ENCODE measurements around the gene SRGAP3. TPM values are rescaled to one million over a fixed set of nuclear protein-coding genes. Genes with fewer than 3 reads are reported as not detected.

SRGAP3 gene
- total RNA-seq, 1 experiment from 2014 or later: 0.27 TPM

GRCh38 chr3:8980756-8981257 is 268.6 kb downstream of the SRGAP3 start:
- no peak for DNase-seq (ENCODE audit: extremely low read depth, low read depth)

- no peak for DNase-seq (ENCODE audit: extremely low read depth, low read depth)
Measured at GRCh38 chr3:8979262-8979661, 270.2 kb downstream of the SRGAP3 start.

- DNase-seq (ENCODE audit: extremely low read depth, low read depth): no peak
Measured at GRCh38 chr3:8978551-8978950, 270.9 kb downstream of the SRGAP3 start.

- DNase-seq (ENCODE audit: extremely low read depth, low read depth): no peak
Measured at GRCh38 chr3:8976540-8977182, 272.8 kb downstream of the SRGAP3 start.

- no peak for DNase-seq (ENCODE audit: extremely low read depth, low read depth)
Measured at GRCh38 chr3:8975081-8976020, 274.1 kb downstream of the SRGAP3 start.

- no peak for DNase-seq (ENCODE audit: extremely low read depth, low read depth)
Measured at GRCh38 chr3:8974458-8974857, 275.0 kb downstream of the SRGAP3 start.

GRCh38 chr3:8972639-8973038 is 276.8 kb downstream of the SRGAP3 start:
- DNase-seq (ENCODE audit: extremely low read depth, low read depth): no peak

GRCh38 chr3:8970971-8971589 is 278.4 kb downstream of the SRGAP3 start:
- DNase-seq (ENCODE audit: extremely low read depth, low read depth): peak; percentile 46

GRCh38 chr3:8969241-8969640 is 280.2 kb downstream of the SRGAP3 start:
- no peak for DNase-seq (ENCODE audit: extremely low read depth, low read depth)

- no peak for DNase-seq (ENCODE audit: extremely low read depth, low read depth)
Measured at GRCh38 chr3:8968375-8968882, 281.0 kb downstream of the SRGAP3 start.

- DNase-seq (ENCODE audit: extremely low read depth, low read depth): no peak
Measured at GRCh38 chr3:8967553-8967952, 281.9 kb downstream of the SRGAP3 start.

GRCh38 chr3:8966820-8967348 is 282.6 kb downstream of the SRGAP3 start:
- DNase-seq (ENCODE audit: extremely low read depth, low read depth): no peak

- DNase-seq (ENCODE audit: extremely low read depth, low read depth): no peak
Measured at GRCh38 chr3:8966150-8966819, 283.2 kb downstream of the SRGAP3 start.

GRCh38 chr3:8964436-8965370 is 284.7 kb downstream of the SRGAP3 start:
- no peak for DNase-seq (ENCODE audit: extremely low read depth, low read depth)

- DNase-seq (ENCODE audit: extremely low read depth, low read depth): peak; percentile 83
Measured at GRCh38 chr3:8963137-8963853, 286.2 kb downstream of the SRGAP3 start, which contains the start of gene RAD18. TSS of gene RAD18 (minus strand) at chr3:8963472. CDS start at chr3:8963385, 87 bp downstream.

- no peak for DNase-seq (ENCODE audit: extremely low read depth, low read depth)
Measured at GRCh38 chr3:8962226-8962861, 287.1 kb downstream of the SRGAP3 start.

GRCh38 chr3:8959668-8960067 is 289.8 kb downstream of the SRGAP3 start:
- no peak for DNase-seq (ENCODE audit: extremely low read depth, low read depth)
